H1 (cell line): ENCODE measurements around the gene SNX25. TPM values are rescaled to one million over a fixed set of nuclear protein-coding genes. Genes with fewer than 3 reads are reported as not detected.

Experiments
- CTCF ChIA-PET: fragments of 300-600 bp; sonication (Branson Sonifier 250); formaldehyde crosslinking; loops from one replicate; lab custom pipeline; 2021; ENCODE audit not compliant: partially characterized antibody; lab: Charles Lee
- POLR2A ChIA-PET: fragments of 300-600 bp; sonication (Branson Sonifier 250); formaldehyde crosslinking; loops from one replicate; lab custom pipeline; 2021; ENCODE audit warnings: inconsistent platforms; ENCODE audit not compliant: partially characterized antibody; lab: Charles Lee
- DNase-seq, 2 experiments: peaks; one replicate each; pipeline versions ENCODE4 v3.0.0 to v3.0.0-alpha.2; 2010 to 2022; ENCODE audit warnings: low spot score in 2 of 2, low read depth in 1 of 2, mixed read lengths in 1 of 2
- FAIRE-seq: peaks from 2 replicates; lab custom pipeline; 2011; peaks lifted over from hg19 to GRCh38; lab: Jason Lieb, UNC
- H2AFZ ChIP-seq: 2 replicates; pipeline ENCODE4 v1.8.1; 2012; ENCODE audit warnings: low read length, inconsistent platforms
- H2AK5ac ChIP-seq: 2 replicates; pipeline ENCODE4 v1.6.1; 2013; ENCODE audit warnings: low read depth, low read length
- H2BK120ac ChIP-seq: replicated peaks from 2 replicates; pipeline ENCODE3; 2013; ENCODE audit warnings: low read depth, low read length, inconsistent platforms
- H2BK12ac ChIP-seq: 2 replicates; pipeline ENCODE4 v1.6.1; 2013; ENCODE audit warnings: low read depth, low read length
- H2BK15ac ChIP-seq: 2 replicates; pipeline ENCODE4 v1.6.1; 2013; ENCODE audit warnings: low read length
- H2BK20ac ChIP-seq: 2 replicates; pipeline ENCODE4 v1.6.1; 2013; ENCODE audit warnings: low read length
- H2BK5ac ChIP-seq: 2 replicates; pipeline ENCODE4 v1.6.1; 2013; ENCODE audit warnings: low read depth, low read length
- H3K14ac ChIP-seq: 2 replicates; pipeline ENCODE4 v1.6.1; 2013; ENCODE audit warnings: inconsistent platforms; ENCODE audit not compliant: insufficient read length
- H3K18ac ChIP-seq: 2 replicates; pipeline ENCODE4 v1.6.1; 2013; ENCODE audit warnings: low read length; ENCODE audit errors: extremely low read depth
- H3K23ac ChIP-seq: 2 replicates; pipeline ENCODE4 v1.6.1; 2013; ENCODE audit warnings: inconsistent platforms; ENCODE audit not compliant: insufficient read length
- H3K23me2 ChIP-seq: 2 replicates; pipeline ENCODE4 v1.6.1; 2013; ENCODE audit warnings: low read depth, low read length
- H3K27ac ChIP-seq: 2 replicates; pipeline ENCODE4 v1.6.1; 2011; ENCODE audit warnings: low read depth, low read length, inconsistent platforms
- H3K27me3 ChIP-seq, 4 experiments: replicated peaks in 1 of 4; 1 replicate in 1 of 4; 2 replicates in 3 of 4; pipeline versions ENCODE4 v1.6.1 to v1.8.1; 2011 to 2013; ENCODE audit warnings: low read length in 3 of 4, mild to moderate bottlenecking in 3 of 4, inconsistent platforms in 2 of 4, mixed read lengths in 2 of 4, moderate library complexity in 1 of 4; ENCODE audit not compliant: control insufficient read depth in 3 of 4, insufficient read depth in 3 of 4; ENCODE audit errors: extremely low read depth in 1 of 4
- H3K36me3 ChIP-seq, 4 experiments: 2 replicates each; pipeline versions ENCODE4 v1.6.1 to v1.8.1; 2011 to 2013; ENCODE audit warnings: mild to moderate bottlenecking in 4 of 4, low read length in 3 of 4, moderate library complexity in 2 of 4, control low read depth in 1 of 4, inconsistent platforms in 1 of 4; ENCODE audit not compliant: insufficient read depth in 4 of 4, control insufficient read depth in 2 of 4
- H3K4ac ChIP-seq: replicated peaks from 2 replicates; pipeline ENCODE3; 2013; ENCODE audit warnings: low read length, low read depth, mixed read lengths, inconsistent platforms; ENCODE audit not compliant: insufficient read length
- H3K4me1 ChIP-seq, 4 experiments: replicated peaks in 1 of 4; 1 replicate in 1 of 4; 2 replicates in 3 of 4; pipeline versions ENCODE4 v1.6.1 to v1.8.1; 2011 to 2013; ENCODE audit warnings: low read length in 3 of 4, inconsistent platforms in 2 of 4, mixed read lengths in 1 of 4; ENCODE audit not compliant: insufficient read depth in 4 of 4, control insufficient read depth in 3 of 4
- H3K4me2 ChIP-seq, 2 experiments: 2 replicates each; pipeline versions ENCODE4 v1.6.1 to v1.8.1; 2011 to 2013; ENCODE audit warnings: low read depth in 2 of 2, low read length in 2 of 2, control low read depth in 1 of 2, inconsistent platforms in 1 of 2, mild to moderate bottlenecking in 1 of 2; ENCODE audit not compliant: insufficient read depth in 1 of 2
- H3K4me3 ChIP-seq, 4 experiments: fragments of 200-600, 300-600 bp in 1 of 4; sonication (generic), shearing (Covaris generic), sonication (Bioruptor Twin) in 1 of 4; 2 replicates each; pipeline versions ENCODE4 v1.5.1 to v1.8.1; 2011 to 2016; ENCODE audit warnings: low read length in 4 of 4, low read depth in 3 of 4, control low read depth in 2 of 4, inconsistent platforms in 2 of 4, mild to moderate bottlenecking in 2 of 4, mixed read lengths in 1 of 4, moderate library complexity in 1 of 4; ENCODE audit not compliant: insufficient read depth in 2 of 4; ENCODE audit errors: extremely low read depth in 1 of 4
- H3K56ac ChIP-seq: replicated peaks from 2 replicates; pipeline ENCODE3; 2013; ENCODE audit warnings: low read depth, mild to moderate bottlenecking, mixed read lengths, low read length, inconsistent platforms; ENCODE audit not compliant: insufficient read length
- H3K79me1 ChIP-seq: 2 replicates; pipeline ENCODE4 v1.6.1; 2013; ENCODE audit warnings: low read depth, low read length, control low read depth
- H3K79me2 ChIP-seq, 2 experiments: 2 replicates each; pipeline versions ENCODE4 v1.6.1 to v1.8.1; 2012 to 2013; ENCODE audit warnings: low read length in 2 of 2, mild to moderate bottlenecking in 2 of 2, inconsistent platforms in 1 of 2; ENCODE audit not compliant: insufficient read depth in 2 of 2, control insufficient read depth in 1 of 2
- H3K9ac ChIP-seq, 4 experiments: replicated peaks in 1 of 4; 1 replicate in 1 of 4; 2 replicates in 3 of 4; pipeline versions ENCODE4 v1.6.1 to v1.8.1; 2011 to 2013; ENCODE audit warnings: low read depth in 3 of 4, low read length in 3 of 4, control low read depth in 2 of 4, mild to moderate bottlenecking in 2 of 4, moderate library complexity in 2 of 4, inconsistent platforms in 1 of 4; ENCODE audit errors: extremely low read depth in 1 of 4
- H3K9me3 ChIP-seq, 2 experiments: 2 replicates each; pipeline versions ENCODE4 v1.6.1 to v1.8.1; 2012 to 2013; ENCODE audit warnings: mild to moderate bottlenecking in 2 of 2, moderate library complexity in 2 of 2, control low read depth in 1 of 2, inconsistent platforms in 1 of 2, low read depth in 1 of 2, low read length in 1 of 2, mixed read lengths in 1 of 2; ENCODE audit not compliant: insufficient read depth in 2 of 2
- H4K20me1 ChIP-seq, 2 experiments: replicated peaks in 1 of 2; 2 replicates each; pipeline versions ENCODE3 to v1.8.1; 2011 to 2013; ENCODE audit warnings: inconsistent platforms in 2 of 2, low read length in 2 of 2, mild to moderate bottlenecking in 1 of 2; ENCODE audit not compliant: insufficient read depth in 2 of 2, control insufficient read depth in 1 of 2
- H4K5ac ChIP-seq: 2 replicates; pipeline ENCODE4 v1.6.1; 2013; ENCODE audit warnings: low read length, low read depth, mixed read lengths, inconsistent platforms; ENCODE audit not compliant: insufficient read length
- H4K8ac ChIP-seq: 2 replicates; pipeline ENCODE4 v1.8.0; 2013; ENCODE audit warnings: mild to moderate bottlenecking, moderate library complexity, low read length, inconsistent platforms; ENCODE audit not compliant: insufficient read depth; ENCODE audit errors: extremely low read depth
- H4K91ac ChIP-seq: replicated peaks from 2 replicates; pipeline ENCODE3; 2013; ENCODE audit warnings: low read length, mixed read lengths, inconsistent platforms; ENCODE audit not compliant: insufficient read length
- GABPA ChIP-seq: IDR thresholded peaks from 2 replicates; pipeline ENCODE4 v1.6.1; 2011; ENCODE audit warnings: mild to moderate bottlenecking, low read length, moderate library complexity, borderline replicate concordance; ENCODE audit not compliant: insufficient read depth
- HDAC2 ChIP-seq, 2 experiments: fragments of 300-600 bp in 1 of 2; sonication (generic) in 1 of 2; IDR thresholded peaks; 2 replicates each; pipeline ENCODE4 v1.6.1; 2011 to 2012; ENCODE audit warnings: low read depth in 2 of 2, low read length in 2 of 2, mild to moderate bottlenecking in 2 of 2, moderate library complexity in 2 of 2, borderline replicate concordance in 1 of 2, inconsistent platforms in 1 of 2
- JUN ChIP-seq: IDR thresholded peaks from 2 replicates; pipeline ENCODE4 v1.6.1; 2011; ENCODE audit warnings: low read depth, mild to moderate bottlenecking, improper control_type of control experiment, low read length
- KDM4A ChIP-seq: IDR thresholded peaks from one replicate; pipeline ENCODE4 v1.7.1; 2012; ENCODE audit warnings: low read depth, mild to moderate bottlenecking, moderate library complexity, low read length, inconsistent platforms; ENCODE audit not compliant: severe bottlenecking
- KDM5A ChIP-seq: fragments of 200-600 bp; IDR thresholded peaks from 2 replicates; pipeline ENCODE4 v1.7.1; 2012; ENCODE audit warnings: mild to moderate bottlenecking, low read length, inconsistent platforms, mixed read lengths
- POU5F1 ChIP-seq: IDR thresholded peaks from 2 replicates; pipeline ENCODE4 v1.6.1; 2011; ENCODE audit warnings: low read depth, mild to moderate bottlenecking, low read length, moderate library complexity
- SRF ChIP-seq: IDR thresholded peaks from 2 replicates; pipeline ENCODE4 v1.6.1; 2011; ENCODE audit warnings: mild to moderate bottlenecking, low read depth, low read length, moderate library complexity
- SUZ12 ChIP-seq: fragments of 200-600 bp; sonication (generic); IDR thresholded peaks from 2 replicates; pipeline ENCODE4 v1.6.1; 2012; ENCODE audit warnings: mild to moderate bottlenecking, inconsistent platforms, low read length, moderate library complexity, mixed read lengths
- USF2 ChIP-seq: IDR thresholded peaks from 2 replicates; pipeline ENCODE4 v1.6.1; 2011; ENCODE audit warnings: low read length, improper control_type of control experiment
- WGBS, 2 experiments: shearing (Covaris generic) in 1 of 2; methylation state at CpG; one replicate each; pipeline versions ENCODE4 v1.1.6 to v1.1.7; 2013 to 2015; ENCODE audit warnings: low lambda C conversion rate in 2 of 2, mixed read lengths in 2 of 2, inconsistent platforms in 1 of 2, low coverage in 1 of 2, missing lambda C conversion rate in 1 of 2; ENCODE audit not compliant: insufficient replicate concordance in 2 of 2, insufficient coverage in 1 of 2, insufficient read length in 1 of 2; ENCODE audit errors: extremely low coverage in 1 of 2, missing lambda C conversion rate in 1 of 2; 5-methylcytosine and 5-hydroxymethylcytosine counted together
- polyA plus RNA-seq, 7 experiments: library from polyadenylated mRNA; depleted of rRNA in 3 of 7; stranded (reverse) in 5 of 7; unstranded in 2 of 7; fragments of >200 nt in 5 of 7; fragments of 200-250 nt in 2 of 7; gene quantifications; 1 replicate in 5 of 7; 2 replicates in 1 of 7; 4 replicates in 1 of 7; pipeline versions ENCODE4 v1.2.1 to v1.2.3, GENCODE V29; 2011 to 2013; ENCODE audit warnings: missing spikeins in 2 of 7, mixed read lengths in 2 of 7
- total RNA-seq: library from RNA; stranded (reverse); fragmentation: NEBNext Ultra II Directional; extraction: Animal tissue kit (Norgen Biotek cat#: 25700); gene quantifications from 2 replicates; pipeline ENCODE4 v1.2.1, GENCODE V29; 2021

Gene SNX25
- total and polyA plus RNA-seq, 2 of the 8 experiments (the other 6 are each of a cell fraction or from before 2014, with no cell fraction given) = 5.4 to 19.9 TPM

- H3K27ac ChIP-seq = no peak overlapping the region
- no peaks in the 10 kb centered on the region for H3K23me2 ChIP-seq
- ChIA-PET POLR2A (interaction anchor here (0.8 to 1.3 kb wide), 3 partner anchors 9 to 10 kb away, joined by 3 read pairs; no protein-coding TSS in a partner anchor), CTCF (interaction anchor here (0.6 to 1.5 kb wide), 4 partner anchors 10 to 256 kb away, joined by 3 to 4 read pairs (median 4); no protein-coding TSS in a partner anchor)
- H3K79me2 ChIP-seq = no peaks in the 10 kb centered on the region
- peaks cover 0 to 6% (median 1%) of the 10 kb centered on the region in 4 experiments; a peak in 2 of 7 replicates for H3K4me1 ChIP-seq
- H4K5ac ChIP-seq = no peak overlapping the region
- FAIRE-seq (no peak), DNase-seq (no peak)
- no peak overlapping the region for H3K18ac ChIP-seq
- no peak overlapping the region for H2BK120ac ChIP-seq
- H4K20me1 ChIP-seq = no peaks in the 10 kb centered on the region
- H3K4ac ChIP-seq = no peak overlapping the region
- H3K23ac ChIP-seq = no peak overlapping the region
- H3K56ac ChIP-seq = no peak overlapping the region
- H2BK12ac ChIP-seq = no peak overlapping the region
- no peak overlapping the region for H3K4me2 ChIP-seq
- no peak overlapping the region for H3K9ac ChIP-seq
- no peak overlapping the region for H3K4me3 ChIP-seq
- no peak overlapping the region for H2BK20ac ChIP-seq
- no peaks in the 10 kb centered on the region for H3K27me3 ChIP-seq
- H3K9me3 ChIP-seq = no peaks in the 10 kb centered on the region
- H2AFZ ChIP-seq = no peak overlapping the region
- H3K14ac ChIP-seq = no peak overlapping the region
- H4K91ac ChIP-seq = no peak overlapping the region
- H2AK5ac ChIP-seq = no peak overlapping the region
- H2BK15ac ChIP-seq = no peak overlapping the region
- TF ChIP-seq KDM5A = no peak
- TF ChIP-seq POU5F1 = no peak
- no peak for TF ChIP-seq SUZ12
- TF ChIP-seq HDAC2 (IDR thresholded peaks at IDR 0.05; ENCODE audit: borderline replicate concordance in 1 of 2, low read depth in 2 of 2, low read length in 2 of 2) = no peak
- no peak for TF ChIP-seq GABPA
- TF ChIP-seq USF2 = no peak
- no peak for TF ChIP-seq KDM4A
- no peak for TF ChIP-seq SRF
- no peak for TF ChIP-seq JUN
- no peak overlapping the region for H2BK5ac ChIP-seq
- H3K36me3 ChIP-seq = peaks cover 0 to 15% (median 1%) of the 10 kb centered on the region in 4 experiments; a peak in 4 of 8 replicates
- WGBS, 2 experiments = 91% methylated on average over 6 of the region's 6 CpGs; no CpG with 5 or more reads in 1 of the 2 experiments
- no peaks in the 10 kb centered on the region for H3K79me1 ChIP-seq
- H4K8ac ChIP-seq = no peak overlapping the region
Measured at GRCh38 chr4:185296665-185297460, 87.5 kb downstream of the SNX25 start.
